HEK293T (cell line): ENCODE measurements around the gene OSBPL2.

ENCODE experiments used
- BHLHE40 ChIP-seq: fragments of 450-650 bp; IDR thresholded peaks from 2 replicates; pipeline ENCODE4 v1.6.1; 2016; ENCODE audit warnings: mild to moderate bottlenecking, moderate library complexity, borderline replicate concordance
- CTBP1 ChIP-seq: fragments of 450-650 bp; IDR thresholded peaks from 2 replicates; pipeline ENCODE4 v1.6.1; 2016; ENCODE audit warnings: borderline replicate concordance
- FOXA1 ChIP-seq: fragments of 450-650 bp; IDR thresholded peaks from 2 replicates; pipeline ENCODE4 v1.6.1; 2016; ENCODE audit warnings: mild to moderate bottlenecking
- FOXK2 ChIP-seq: fragments of 450-650 bp; IDR thresholded peaks from 2 replicates; pipeline ENCODE4 v1.6.1; 2016; ENCODE audit warnings: mild to moderate bottlenecking
- LEF1 ChIP-seq: fragments of 450-650 bp; IDR thresholded peaks from 2 replicates; pipeline ENCODE4 v1.6.1; 2017; ENCODE audit warnings: mild to moderate bottlenecking, borderline replicate concordance
- NFRKB ChIP-seq: fragments of 450-650 bp; IDR thresholded peaks from 2 replicates; pipeline ENCODE4 v1.6.1; 2016; ENCODE audit warnings: mild to moderate bottlenecking, moderate library complexity
- SP1 ChIP-seq: fragments of 450-650 bp; IDR thresholded peaks from 2 replicates; pipeline ENCODE4 v1.6.1; 2017
- TARDBP ChIP-seq: fragments of 450-650 bp; IDR thresholded peaks from 2 replicates; pipeline ENCODE4 v1.6.1; 2016

GRCh38 chr20:62280303-62280702 is 42.0 kb downstream of the OSBPL2 start:
- TF ChIP-seq NFRKB (no peak), LEF1 (no peak), SP1 (no peak), FOXA1 (no peak), CTBP1 (no peak), TARDBP (no peak), FOXK2 (no peak), BHLHE40 (no peak)
